ENCODE data around the gene C6orf120.
"Not testable (repeated sequence)": the region's sequence is repeated elsewhere in the genome, so short reads cannot be mapped to it uniquely, and the experiment has no call there.

Gene C6orf120

GRCh38 chr6:169684056-169684455 lies 17.9 kb upstream of the C6orf120 start:
- DNase-seq: no peak

- DNase-seq: no peak
These were observed 16.1 kb upstream of the C6orf120 start for GRCh38 chr6:169685860-169686259.

GRCh38 chr6:169689287-169689686 lies 12.6 kb upstream of the C6orf120 start:
- no peak for DNase-seq

GRCh38 chr6:169691260-169691659 lies 10.7 kb upstream of the C6orf120 start:
- DNase-seq: no peak

- DNase-seq: no peak
These were observed 9.4 kb upstream of the C6orf120 start for GRCh38 chr6:169692516-169692915.

GRCh38 chr6:169695131-169695530 lies 6.8 kb upstream of the C6orf120 start:
- no peak for DNase-seq

GRCh38 chr6:169697115-169697514 lies 4.8 kb upstream of the C6orf120 start:
- DNase-seq: not testable (repeated sequence)

- DNase-seq: no peak
These were observed 1.6 kb upstream of the C6orf120 start for GRCh38 chr6:169700296-169700695.

- DNase-seq: no peak
These were observed 494 bp upstream of the C6orf120 start for GRCh38 chr6:169701311-169701953.

GRCh38 chr6:169702840-169703246 lies 917 bp downstream of the C6orf120 start:
- no peak for DNase-seq

GRCh38 chr6:169707772-169708171 lies 5.8 kb downstream of the C6orf120 start:
- DNase-seq: no peak

- DNase-seq: no peak
These were observed 7.4 kb downstream of the C6orf120 start for GRCh38 chr6:169709293-169709692.

GRCh38 chr6:169710009-169710408 lies 8.1 kb downstream of the C6orf120 start:
- no peak for DNase-seq

GRCh38 chr6:169714178-169714577 lies 12.3 kb downstream of the C6orf120 start:
- DNase-seq: no peak

GRCh38 chr6:169714595-169714994 lies 12.7 kb downstream of the C6orf120 start:
- no peak for DNase-seq

GRCh38 chr6:169719117-169719516 lies 17.2 kb downstream of the C6orf120 start:
- DNase-seq: no peak

- DNase-seq: no peak
These were observed 18.4 kb downstream of the C6orf120 start for GRCh38 chr6:169720207-169720855.

- peak; percentile 17 for DNase-seq
These were observed 20.7 kb downstream of the C6orf120 start for GRCh38 chr6:169722362-169723199.

- DNase-seq: peak; percentile 60
These were observed 21.4 kb downstream of the C6orf120 start for GRCh38 chr6:169723200-169723909.

- DNase-seq: peak; percentile 49
These were observed 22.1 kb downstream of the C6orf120 start for GRCh38 chr6:169723991-169724493.

GRCh38 chr6:169724494-169725124 lies 22.7 kb downstream of the C6orf120 start, which contains the start of gene PHF10:
Gene PHF10 (minus strand): TSS chr6:169724500. CDS start chr6:169723931, 569 bp downstream.
- DNase-seq: peak; percentile 80

Measured in stimulated activated CD4-positive, alpha-beta T cell treated with anti-CD3 and anti-CD28 coated beads, Interleukin-12 subunit alpha, Interleukin-12 subunit beta, amount 100 ng/mL, for 4 hours (primary cell).